ENCODE measurements around the gene BTLA.
"Not testable (repeated sequence)": the region's sequence is repeated elsewhere in the genome, so short reads cannot be mapped to it uniquely, and the experiment has no call there.

BTLA gene

GRCh38 chr3:112489674-112490479 is 9.4 kb downstream of the BTLA start:
- DNase-seq (ENCODE audit: low spot score): no peak

GRCh38 chr3:112486811-112487505 is 12.3 kb downstream of the BTLA start:
- no peak for DNase-seq (ENCODE audit: low spot score)

- DNase-seq (ENCODE audit: low spot score): no peak
Measured at GRCh38 chr3:112484352-112484751, 14.9 kb downstream of the BTLA start.

GRCh38 chr3:112482675-112483074 is 16.6 kb downstream of the BTLA start:
- DNase-seq (ENCODE audit: low spot score): no peak

GRCh38 chr3:112481302-112481721 is 18.0 kb downstream of the BTLA start:
- no peak for DNase-seq (ENCODE audit: low spot score)

- no peak for DNase-seq (ENCODE audit: low spot score)
Measured at GRCh38 chr3:112477891-112478290, 21.4 kb downstream of the BTLA start.

- DNase-seq (ENCODE audit: low spot score): no peak
Measured at GRCh38 chr3:112476346-112476745, 22.9 kb downstream of the BTLA start.

GRCh38 chr3:112474796-112475195 is 24.5 kb downstream of the BTLA start:
- no peak for DNase-seq (ENCODE audit: low spot score)

GRCh38 chr3:112472691-112473090 is 26.6 kb downstream of the BTLA start:
- DNase-seq (ENCODE audit: low spot score): no peak

- no peak for DNase-seq (ENCODE audit: low spot score)
Measured at GRCh38 chr3:112471596-112472325, 27.5 kb downstream of the BTLA start.

- DNase-seq (ENCODE audit: low spot score): peak; percentile 15
Measured at GRCh38 chr3:112470788-112471187, 28.5 kb downstream of the BTLA start.

GRCh38 chr3:112469671-112470070 is 29.6 kb downstream of the BTLA start:
- no peak for DNase-seq (ENCODE audit: low spot score)

- DNase-seq (ENCODE audit: low spot score): no peak
Measured at GRCh38 chr3:112467539-112467938, 31.7 kb downstream of the BTLA start.

GRCh38 chr3:112466020-112466419 is 33.3 kb downstream of the BTLA start:
- DNase-seq (ENCODE audit: low spot score): no peak

GRCh38 chr3:112464264-112464663 is 35.0 kb downstream of the BTLA start:
- no peak for DNase-seq (ENCODE audit: low spot score)

- DNase-seq (ENCODE audit: low spot score): no peak
Measured at GRCh38 chr3:112463250-112463649, 36.0 kb downstream of the BTLA start.

GRCh38 chr3:112461787-112462186 is 37.5 kb downstream of the BTLA start:
- DNase-seq (ENCODE audit: low spot score): not testable (repeated sequence)

- no peak for DNase-seq (ENCODE audit: low spot score)
Measured at GRCh38 chr3:112460519-112461195, 38.6 kb downstream of the BTLA start.

- no peak for DNase-seq (ENCODE audit: low spot score)
Measured at GRCh38 chr3:112459750-112460149, 39.5 kb downstream of the BTLA start.

GRCh38 chr3:112456147-112456546 is 43.1 kb downstream of the BTLA start:
- no peak for DNase-seq (ENCODE audit: low spot score)

- no peak for DNase-seq (ENCODE audit: low spot score)
Measured at GRCh38 chr3:112448939-112449338, 50.3 kb downstream of the BTLA start.

GRCh38 chr3:112446343-112446742 is 52.9 kb downstream of the BTLA start:
- no peak for DNase-seq (ENCODE audit: low spot score)
